Suppressor macrophage treated with lipopolysaccharide for 1 hour (primary cell): ENCODE data around the gene RECQL5.
A peak's percentile ranks its signal among the peaks of the same experiment; 100 is the strongest.

ENCODE experiments used
- DNase-seq, 3 donors: peaks; one replicate each; pipeline ENCODE4 v3.0.0-alpha.2; 2020 to 2022

RECQL5 gene

DNA sequence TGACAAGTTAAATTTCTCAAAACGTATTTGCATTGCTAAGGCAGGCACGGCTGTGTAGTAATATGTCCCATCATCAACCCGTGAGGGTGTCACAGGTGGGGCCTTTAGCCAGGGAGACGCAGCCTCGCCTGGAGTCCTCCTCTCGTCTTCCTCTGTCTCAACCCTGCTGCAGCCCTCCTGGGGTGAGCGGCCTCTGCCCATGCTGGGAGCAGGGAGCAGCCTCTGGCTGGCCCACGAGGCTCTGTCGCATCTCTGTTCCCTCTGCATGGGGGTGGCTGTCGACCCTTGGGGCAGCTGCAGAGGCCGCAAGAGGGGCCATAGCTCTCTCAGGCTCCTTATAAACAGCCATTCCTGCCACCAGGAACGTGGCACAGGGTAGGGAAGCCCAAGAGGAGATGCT is 34.5 kb downstream of the RECQL5 start:
- DNase-seq = no peak

DNA sequence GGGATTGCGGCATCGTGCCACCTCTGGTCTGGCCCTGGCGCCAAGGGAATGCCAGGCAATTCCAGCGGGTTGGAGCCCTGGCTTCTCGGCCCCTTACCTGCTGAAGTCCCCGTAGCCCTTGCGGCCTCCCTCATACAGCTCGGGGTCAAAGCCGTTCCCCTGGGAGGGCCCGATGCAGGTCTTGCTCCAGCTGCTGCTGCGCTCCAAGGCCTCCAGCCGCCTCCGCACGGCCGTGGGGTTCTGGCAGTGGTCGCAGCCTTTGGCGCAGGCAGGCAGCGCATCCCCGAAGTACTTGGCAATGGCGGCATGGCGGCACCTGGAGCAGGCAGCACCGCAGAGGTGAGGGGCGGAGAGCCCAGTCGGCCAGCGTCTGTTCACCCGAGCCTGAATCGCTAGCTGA is 35.6 kb downstream of the RECQL5 start:
- DNase-seq = no peak

DNA sequence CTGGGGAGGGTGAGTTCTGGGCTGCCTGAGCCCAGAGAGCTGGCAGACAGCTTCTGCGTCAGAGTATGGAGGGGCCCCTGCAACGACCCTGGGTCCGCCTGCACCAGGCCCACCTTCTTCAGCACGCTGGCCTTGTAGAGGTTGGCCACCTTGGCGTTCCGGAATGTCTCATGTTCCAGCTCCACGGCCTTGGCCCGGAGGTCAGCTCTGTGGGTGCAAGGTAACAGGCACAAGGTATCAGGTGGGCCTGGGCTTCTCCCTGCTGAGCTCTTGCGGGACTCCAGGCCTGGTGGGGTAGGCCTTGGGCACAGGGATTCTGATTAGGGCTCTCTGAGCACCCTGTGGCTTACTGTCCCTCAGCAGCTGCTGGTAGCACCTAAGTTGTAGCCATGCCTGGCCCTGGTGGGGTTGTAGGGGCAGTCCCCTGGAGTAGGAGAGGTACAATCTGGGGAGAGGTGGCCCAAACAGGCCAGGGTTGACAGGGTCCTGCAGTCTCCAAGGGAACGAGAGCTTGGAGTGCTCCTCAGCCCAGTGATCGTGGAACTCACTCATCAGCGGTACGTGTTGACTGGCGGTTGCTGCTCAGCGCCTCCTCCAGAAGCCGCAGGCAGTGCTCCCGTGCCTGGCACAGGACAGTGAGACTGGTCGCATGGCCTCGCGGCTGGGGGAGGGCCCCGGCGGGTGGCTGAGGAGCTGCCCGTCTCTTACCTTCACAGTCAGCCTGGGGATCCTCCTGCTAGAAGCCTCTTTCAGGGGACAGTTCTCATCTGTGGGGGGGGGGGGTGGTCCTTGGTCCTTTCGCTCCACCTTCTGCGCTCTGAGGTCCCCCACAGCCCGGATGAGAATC is 36.7 kb downstream of the RECQL5 start:
- DNase-seq = no peak

DNA sequence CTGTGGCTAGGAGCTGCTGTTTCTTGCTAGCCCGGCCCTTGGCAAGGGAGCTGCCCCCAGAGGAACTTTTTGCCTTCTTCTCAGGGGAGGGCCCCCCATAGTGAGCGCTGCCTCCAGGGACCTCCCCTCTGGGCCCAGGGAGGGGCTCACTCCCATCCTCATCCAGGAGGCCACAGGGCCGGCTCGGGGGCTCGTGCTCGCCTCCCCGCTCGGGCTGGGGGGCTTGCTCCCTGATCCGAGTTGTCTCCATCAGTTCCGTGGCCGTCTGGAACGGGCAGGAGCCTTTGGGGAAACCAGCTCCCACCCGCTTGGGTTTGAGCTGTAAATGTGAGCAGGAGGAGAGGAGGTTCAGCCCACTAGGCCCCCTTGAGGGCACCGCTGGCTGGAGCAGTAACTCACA is 37.8 kb downstream of the RECQL5 start:
- no peak for DNase-seq

DNA sequence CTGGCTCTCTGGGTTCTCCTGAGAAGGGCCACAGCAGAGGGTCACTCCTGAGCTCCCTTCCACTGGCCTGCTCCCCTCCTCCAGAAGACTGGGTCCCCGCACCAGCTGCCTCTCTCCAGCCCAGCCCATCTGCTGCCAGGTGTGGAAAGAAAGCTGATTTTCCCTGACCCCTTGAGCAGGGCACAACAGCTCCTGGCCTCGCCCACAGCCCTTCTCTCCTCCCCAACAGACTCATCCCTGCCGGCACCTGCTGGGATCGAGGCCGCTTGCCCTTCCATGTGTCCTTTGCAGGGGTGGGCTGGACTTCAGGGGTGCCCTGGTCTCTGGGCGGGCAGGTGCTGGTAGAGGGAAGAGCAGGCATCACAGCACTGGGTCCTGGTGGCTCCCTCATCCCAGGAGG is 38.5 kb downstream of the RECQL5 start:
- no peak for DNase-seq

DNA sequence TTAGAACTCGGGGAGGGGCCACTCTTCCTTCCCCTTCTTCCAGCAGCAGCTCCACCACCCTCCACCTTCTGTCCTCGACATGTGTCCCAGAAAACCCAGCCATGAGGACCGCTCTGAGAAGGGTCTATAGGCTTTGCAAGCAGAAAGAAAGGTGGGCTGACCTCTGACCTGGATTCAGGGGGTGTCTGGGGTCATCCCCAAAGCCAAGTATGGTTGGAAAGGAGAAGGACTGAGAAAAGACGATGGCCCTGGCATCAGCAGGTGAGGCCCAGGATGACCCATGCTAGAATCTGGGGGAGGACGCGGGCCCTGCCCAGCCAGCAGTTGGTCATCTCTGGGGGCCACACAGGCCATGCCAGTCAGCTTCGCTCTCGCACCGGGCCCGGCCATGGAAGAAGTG is 39.9 kb downstream of the RECQL5 start:
- DNase-seq = no peak

DNA sequence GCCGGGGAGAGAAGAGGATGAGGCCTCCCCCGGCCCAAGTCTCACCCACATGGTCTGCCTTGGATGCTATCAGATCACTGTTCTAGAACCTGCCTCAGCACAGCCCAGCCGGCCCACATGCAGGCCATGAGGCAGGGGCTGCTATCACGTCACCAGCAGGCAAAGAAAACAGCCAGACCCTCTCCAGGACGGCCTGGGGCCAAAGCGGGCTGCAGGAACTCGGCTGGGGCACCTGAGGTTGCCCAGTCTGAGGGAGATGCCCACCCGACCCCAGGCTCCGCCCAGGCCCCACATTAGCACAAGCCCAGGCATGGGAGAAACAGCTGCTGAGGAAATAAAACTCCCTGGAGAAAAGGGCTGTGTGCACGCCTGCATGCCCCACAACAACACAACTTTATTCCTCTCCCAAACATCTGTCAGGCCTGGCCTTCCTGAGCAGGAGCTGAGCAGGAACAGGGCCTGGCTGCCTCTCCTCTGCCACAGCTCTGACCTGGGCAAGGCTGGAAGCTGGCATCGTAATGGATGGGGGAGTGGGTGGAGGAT is 40.4 kb downstream of the RECQL5 start:
- DNase-seq = no peak

DNA sequence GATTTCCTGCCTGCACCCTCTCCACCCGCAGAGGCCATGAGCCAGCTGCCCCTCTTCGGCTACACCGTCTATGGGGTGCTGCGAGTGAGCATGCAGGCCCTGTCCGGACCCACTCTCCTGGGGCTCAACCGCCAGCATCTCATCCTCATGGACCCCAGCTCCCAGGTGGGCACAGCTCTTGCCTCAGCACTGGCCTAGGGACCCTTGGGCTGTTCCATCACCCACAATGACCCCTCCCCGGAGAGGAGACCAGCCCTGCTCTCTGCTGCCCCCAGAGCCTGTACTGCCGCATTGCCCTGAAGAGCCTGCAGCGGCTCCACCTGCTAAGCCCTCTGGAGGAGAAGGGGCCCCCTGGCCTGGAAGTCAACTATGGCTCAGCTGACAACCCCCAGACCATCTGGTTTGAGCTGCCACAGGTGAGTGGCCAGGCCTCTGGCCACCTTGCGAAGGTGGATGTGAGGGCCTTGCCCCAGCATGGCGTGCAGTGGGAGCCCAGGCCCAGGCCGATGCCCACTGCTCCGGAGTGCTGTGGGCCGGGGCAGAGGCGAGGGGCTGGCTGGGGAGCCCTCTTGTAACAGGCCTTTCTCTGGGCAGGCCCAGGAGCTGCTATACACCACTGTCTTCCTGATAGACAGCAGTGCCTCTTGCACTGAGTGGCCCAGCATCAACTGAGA is 41.0 kb downstream of the RECQL5 start:
- peak in 2 of 3 donors; percentile 15 for DNase-seq

DNA sequence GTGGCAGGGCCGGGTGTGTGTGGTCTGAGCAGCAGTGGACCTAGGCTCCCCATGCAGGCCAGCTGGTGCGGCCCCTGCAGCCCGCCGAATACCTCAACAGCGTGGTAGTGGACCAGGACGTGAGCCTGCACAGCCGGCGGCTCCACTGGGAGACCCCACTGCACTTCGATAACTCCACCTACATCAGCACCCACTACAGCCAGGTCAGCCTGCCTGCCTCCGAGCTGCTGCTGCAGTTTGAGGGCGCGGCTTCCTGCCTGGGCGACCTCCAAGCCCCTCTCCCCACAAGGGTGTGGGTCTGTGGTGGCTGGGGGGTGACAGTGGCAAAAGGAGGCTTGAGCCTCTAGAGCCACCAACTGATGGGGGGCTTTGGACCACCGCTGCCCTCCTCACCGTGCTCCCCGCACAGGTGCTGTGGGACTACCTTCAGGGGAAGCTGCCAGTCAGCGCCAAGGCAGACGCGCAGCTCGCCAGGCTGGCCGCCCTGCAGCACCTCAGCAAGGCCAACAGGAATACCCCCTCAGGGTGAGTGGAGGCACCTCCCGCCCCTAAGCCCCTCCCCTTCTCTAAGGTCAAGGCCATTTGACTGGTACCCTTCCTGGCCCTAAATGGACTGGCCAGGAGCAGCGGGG is 42.1 kb downstream of the RECQL5 start:
- no peak for DNase-seq

DNA sequence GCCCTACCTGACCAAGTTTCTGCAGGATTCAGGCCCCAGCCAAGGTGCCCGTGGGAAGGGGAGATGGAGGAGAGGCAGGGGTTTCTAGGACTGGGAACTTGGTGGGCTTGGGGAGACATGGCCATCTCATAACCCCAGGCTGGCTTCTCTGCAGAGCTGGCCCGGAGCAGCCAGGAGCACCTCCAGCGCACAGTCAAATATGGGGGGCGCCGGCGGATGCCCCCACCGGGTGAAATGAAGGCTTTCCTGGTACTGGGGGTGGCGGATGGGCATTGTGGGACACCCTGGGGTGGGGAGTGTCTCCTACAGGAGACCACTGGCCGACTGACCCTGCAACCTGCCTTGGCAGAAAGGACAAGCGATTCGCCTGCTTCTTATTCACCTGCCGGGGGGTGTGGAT is 42.9 kb downstream of the RECQL5 start:
- DNase-seq = no peak

DNA sequence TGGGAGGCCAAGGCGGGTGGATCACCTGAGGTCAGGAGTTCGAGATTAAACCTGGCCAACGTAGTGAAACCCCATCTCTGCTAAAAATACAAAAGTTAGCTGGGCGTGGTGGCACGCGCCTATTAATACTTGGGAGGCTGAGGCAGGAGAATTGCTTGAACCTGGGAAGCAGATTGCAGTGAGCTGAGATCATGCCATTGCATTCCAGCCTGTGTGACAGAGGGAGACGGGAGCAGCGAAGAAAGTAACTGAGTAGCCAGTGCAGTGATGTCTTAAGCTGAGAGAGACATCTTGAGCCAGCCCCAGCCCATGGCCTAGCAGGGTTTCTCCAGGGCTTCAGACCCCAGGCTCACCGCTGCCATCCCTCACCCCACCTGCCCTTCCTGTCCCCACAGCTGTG is 43.6 kb downstream of the RECQL5 start:
- no peak for DNase-seq

DNA sequence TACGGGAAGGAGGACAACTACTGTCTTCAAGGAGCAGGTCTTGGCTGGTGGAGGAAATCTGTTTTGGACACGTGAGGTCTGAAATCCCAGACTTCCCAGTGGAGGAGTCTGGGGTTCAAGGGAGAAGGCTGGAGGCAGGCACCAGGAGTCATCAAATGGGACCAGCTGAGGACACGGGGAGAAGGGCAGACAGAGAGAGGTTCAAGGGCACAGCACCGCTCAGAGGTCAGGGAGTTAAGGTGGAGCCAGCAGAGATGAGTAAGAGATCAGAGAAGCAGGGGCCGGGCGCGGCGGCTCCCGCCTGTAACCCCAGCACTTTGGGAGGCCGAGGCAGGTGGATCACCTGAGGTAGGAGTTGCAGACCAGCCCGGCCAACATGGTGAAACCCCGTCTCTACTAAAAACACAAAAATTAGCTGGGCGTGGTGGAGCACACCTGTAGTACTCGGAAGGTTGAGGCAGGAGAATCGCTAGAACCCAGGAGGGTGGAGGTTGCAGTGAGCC is 44.1 kb downstream of the RECQL5 start:
- no peak for DNase-seq

DNA sequence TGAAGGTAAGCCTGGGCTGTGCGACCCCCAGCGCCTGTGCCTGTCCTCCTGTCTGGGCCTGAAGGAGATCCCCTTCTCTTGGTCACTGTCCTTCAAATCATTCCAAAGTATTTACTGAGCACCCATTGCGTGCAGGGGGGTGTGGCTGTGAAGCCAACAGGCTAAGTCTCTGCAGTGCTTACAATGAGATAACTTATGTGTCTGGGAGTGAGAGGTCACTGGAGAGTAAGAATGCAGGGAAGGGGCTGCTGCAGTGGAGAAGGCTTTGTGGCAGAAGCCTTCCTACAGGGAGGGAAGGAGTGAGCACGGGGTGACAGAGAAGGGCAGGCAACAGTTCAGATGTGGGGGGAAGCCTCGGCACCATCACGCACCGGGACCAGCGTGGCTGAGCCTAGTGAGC is 44.9 kb downstream of the RECQL5 start:
- DNase-seq = no peak

DNA sequence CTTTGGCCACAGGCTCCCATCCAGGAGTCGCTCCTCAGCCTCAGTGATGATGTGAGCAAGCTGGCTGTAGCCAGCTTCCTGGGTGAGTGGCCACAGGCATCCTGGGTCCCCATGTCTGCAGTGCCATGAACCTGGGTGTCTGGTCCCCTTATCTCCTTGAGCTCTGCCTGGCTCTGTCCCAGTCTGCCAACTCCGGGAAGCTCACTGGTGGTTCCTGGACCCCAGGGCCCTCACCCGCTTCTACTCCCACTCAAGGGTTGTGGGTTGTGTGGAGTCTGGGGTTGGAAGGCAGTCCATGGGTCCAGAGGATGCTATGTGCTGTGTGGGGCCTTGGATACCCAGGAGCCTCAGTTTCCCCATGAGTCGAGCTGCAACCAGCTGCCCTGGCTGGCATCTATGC is 45.5 kb downstream of the RECQL5 start:
- no peak for DNase-seq

DNA sequence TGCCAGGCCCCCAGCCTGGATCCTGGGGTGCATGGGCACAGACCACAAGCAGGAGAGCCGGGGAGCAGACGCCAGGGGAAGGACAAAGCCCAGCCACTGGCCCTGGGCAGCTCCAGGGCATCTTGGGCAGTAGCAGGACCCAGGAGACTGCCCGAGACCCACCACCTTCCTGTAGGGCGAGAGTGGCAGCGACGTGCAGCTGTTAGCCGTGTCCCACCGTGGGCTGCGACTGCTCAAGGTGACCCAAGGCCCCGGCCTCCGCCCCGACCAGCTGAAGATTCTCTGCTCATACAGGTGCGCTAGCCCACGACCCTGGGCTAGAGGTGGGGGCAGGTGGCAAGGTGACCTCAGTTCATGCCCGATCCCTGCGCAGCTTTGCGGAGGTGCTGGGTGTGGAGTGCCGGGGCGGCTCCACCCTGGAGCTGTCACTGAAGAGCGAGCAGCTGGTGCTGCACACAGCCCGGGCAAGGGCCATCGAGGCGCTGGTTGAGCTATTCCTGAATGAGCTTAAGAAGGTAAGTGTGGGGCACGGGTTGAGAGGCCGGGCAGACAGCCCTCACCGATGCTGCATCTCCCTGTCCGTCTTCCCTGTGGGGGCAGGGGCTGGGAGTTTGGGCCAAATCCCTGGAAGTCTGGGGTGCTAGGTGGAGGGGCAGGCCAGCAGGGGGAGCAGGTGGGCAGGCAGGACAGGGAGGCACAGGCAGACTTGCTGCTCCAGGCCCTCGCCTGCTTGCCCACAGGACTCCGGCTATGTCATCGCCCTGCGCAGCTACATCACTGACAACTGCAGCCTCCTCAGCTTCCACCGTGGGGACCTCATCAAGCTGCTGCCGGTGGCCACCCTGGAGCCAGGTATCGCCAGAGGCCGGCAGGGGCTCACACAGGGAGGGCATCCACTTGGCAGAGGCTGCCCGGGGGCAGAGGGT is 47.2 kb downstream of the RECQL5 start:
- peak in 2 of 3 donors; percentile 24 to 41 for DNase-seq

DNA sequence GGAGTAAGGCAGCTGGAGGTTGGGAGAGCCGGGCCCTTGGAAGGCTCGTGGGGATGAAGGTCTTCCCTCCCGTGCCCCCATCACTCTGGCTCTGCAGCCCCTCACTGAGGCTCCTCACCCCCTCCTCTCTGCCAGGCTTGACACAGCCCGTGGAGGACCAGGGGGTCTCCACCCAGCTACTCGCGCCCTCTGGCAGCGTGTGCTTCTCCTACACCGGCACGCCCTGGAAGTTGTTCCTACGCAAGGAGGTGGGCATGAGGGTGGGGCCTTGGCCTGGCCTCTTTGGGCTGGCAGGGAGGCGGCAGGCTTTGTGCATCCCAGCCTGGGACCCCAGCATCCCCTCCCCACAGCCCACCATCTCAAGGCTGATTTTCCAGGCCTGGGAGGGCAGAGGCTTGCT is 49.3 kb downstream of the RECQL5 start:
- no peak for DNase-seq

DNA sequence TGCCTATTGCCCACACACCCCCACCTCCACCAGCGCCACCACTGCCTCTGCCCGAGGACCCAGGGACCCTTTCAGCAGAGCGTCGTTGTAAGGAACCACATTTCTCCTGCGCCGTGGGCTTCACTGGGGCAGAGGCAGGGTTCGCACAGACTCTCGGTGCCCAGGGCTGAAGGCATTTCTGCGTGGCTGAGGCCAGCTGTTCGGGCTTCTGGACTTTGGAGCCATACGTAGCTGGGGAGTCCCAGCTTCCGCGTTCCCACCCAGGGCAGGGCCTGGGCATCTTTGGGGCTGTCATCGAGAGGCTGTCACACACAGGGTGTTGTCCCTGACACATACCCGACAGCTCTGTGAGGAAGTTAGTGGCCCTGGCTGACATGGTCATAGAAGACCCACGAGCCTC is 49.7 kb downstream of the RECQL5 start:
- DNase-seq = no peak

DNA sequence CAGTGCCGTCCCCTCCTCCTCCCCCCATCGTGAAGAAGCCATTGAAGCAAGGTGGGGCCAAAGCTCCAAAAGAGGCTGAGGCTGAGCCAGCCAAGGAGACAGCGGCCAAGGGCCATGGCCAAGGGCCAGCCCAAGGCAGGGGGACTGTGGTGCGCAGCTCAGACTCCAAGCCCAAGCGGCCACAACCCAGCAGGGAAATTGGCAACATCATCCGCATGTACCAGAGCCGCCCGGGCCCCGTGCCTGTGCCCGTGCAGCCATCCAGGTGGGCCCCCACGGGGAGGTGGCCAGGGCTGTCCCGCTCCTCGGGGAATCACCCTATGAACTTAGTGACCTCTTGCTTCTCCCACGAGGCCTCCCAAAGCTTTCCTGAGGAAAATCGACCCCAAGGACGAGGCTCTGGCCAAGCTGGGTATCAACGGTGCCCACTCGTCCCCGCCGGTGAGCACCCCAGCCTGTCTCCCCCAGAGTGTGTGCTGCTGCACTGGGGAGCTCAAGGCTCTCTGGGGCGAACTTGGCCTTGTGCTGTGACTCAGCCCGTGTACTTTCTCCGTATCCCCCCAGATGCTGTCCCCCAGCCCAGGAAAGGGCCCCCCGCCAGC is 50.3 kb downstream of the RECQL5 start:
- no peak for DNase-seq

DNA sequence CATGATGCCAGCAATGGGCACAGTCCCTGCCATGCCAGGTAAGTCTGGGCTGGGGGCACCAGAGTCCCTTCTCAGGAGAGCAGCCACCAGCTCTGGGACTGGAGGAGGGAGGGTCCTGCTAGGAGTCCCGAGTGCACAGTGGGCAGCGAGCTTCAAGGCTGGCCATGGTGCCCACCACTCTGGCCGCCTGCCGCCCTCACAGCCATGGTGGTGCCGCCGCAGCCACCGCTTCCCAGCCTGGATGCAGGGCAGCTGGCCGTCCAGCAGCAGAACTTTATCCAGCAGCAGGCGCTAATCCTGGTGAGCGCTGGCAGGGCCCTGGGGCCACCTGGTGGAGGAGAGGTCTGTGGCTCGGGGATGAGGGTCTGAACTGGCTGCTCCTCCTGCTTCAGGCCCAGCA is 51.7 kb downstream of the RECQL5 start:
- DNase-seq = no peak

DNA sequence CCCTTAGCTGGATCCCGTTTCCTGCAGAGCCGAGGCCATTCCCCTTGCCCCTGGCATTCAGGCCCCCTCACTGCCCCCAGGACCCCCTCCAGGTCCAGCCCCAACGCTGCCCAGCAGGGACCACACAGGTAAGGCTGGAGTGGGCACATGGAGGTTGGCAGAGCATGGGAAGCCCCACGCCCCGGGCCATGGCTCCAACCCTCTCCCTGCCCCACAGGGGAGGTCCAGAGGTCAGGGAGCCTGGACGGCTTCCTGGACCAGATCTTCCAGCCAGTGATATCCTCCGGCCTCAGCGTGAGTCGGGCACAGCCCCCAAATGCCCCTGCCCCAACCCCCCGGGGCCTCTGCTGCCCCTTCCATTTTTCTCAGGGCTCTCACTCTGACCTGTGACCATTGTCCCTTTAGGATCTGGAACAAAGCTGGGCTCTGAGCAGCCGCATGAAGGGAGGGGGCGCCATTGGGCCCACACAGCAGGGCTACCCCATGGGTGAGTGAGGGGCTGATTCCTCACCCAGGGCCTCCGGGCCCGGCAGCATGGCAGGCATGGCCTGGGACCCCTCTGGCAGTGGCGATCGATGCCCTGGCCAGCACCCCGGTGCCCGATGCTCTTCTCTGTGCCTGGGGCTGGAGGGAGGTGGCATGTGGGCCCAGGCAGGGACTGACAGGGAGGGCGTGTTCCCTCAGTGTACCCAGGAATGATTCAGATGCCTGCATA is 52.2 kb downstream of the RECQL5 start:
- DNase-seq = no peak

DNA sequence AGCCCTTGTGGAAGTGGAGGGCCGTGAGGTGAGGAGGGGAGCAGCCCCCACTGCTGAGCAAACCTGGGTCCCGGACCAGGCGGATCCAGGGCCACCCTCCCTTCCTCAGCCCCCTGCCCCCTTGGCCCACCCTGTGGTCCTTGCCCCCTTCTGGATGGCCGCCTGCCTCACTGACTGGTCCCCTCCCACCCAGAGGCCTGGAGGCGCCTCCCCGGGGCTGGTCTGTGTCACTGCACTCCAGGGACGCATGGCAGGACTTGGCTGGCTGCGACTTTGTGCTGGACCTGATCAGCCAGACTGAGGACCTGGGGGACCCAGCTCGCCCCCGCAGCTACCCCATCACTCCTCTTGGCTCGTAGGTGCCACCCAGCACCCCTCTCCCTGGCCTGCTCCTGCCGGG is 52.9 kb downstream of the RECQL5 start:
- DNase-seq = no peak
